Prostate gland (tissue), 2 donors: ENCODE measurements around the gene METTL9.

Experiments
- CTCF ChIP-seq, 4 experiments: fragments of 200-600 bp in 2 of 4; fragments of 450-650 bp in 2 of 4; sonication (generic) in 2 of 4; IDR thresholded peaks; 1 replicate in 3 of 4; 2 replicates in 1 of 4; pipeline ENCODE4 v1.5.1; 2016 to 2019; ENCODE audit warnings: antibody characterized with exemption in 4 of 4, mild to moderate bottlenecking in 2 of 4, moderate library complexity in 2 of 4
- POLR2A ChIP-seq: fragments of 450-650 bp; IDR thresholded peaks from one replicate; pipeline ENCODE4 v1.6.1; 2016; ENCODE audit warnings: antibody characterized with exemption, mild to moderate bottlenecking

DNA sequence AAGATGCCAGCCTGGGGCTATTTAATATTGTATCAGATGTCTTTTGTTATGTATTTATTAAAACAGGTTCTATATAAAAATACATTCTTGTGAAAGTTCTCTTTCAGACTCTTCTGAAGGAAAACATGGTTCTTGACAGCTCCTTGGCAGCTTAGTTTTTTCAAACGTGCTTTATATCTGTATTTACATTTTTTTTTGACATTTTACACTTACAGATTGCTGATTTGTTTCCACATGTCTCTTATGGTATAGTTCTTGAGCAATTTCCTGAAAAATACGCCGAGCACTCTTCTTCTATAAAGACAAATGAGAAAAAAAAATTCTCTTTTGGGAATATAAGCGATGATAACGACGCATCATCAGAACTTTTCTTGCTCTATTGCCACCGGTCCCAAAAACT is 43.5 kb downstream of the METTL9 start:
- TF ChIP-seq CTCF (IDR thresholded peaks at IDR 0.05): no peak
- no peak for TF ChIP-seq POLR2A
